Measurements from ENCODE around the gene TCF21. TPM values are rescaled to one million over a fixed set of nuclear protein-coding genes. Genes with fewer than 3 reads are reported as not detected.

The TCF21 gene
- total and polyA plus RNA-seq, 2 experiments from 2014 or later, result 8.2 to 10.1 TPM

GRCh38 chr6:133899556-133899955, 10.6 kb downstream of the TCF21 start:
- no peak overlapping the region for H3K4me2 ChIP-seq
- H4K20me1 ChIP-seq (ENCODE audit: insufficient read depth, poor library complexity, severe bottlenecking), result no peaks in the 10 kb centered on the region
- no peaks in the 10 kb centered on the region for H3K9me2 ChIP-seq (replicated peaks; ENCODE audit: insufficient read depth)
- no peak for DNase-seq (ENCODE audit: low spot score)
- no peaks in the 10 kb centered on the region for H3K36me3 ChIP-seq (replicated peaks; ENCODE audit: insufficient read depth, low read depth)
- no peak for TF ChIP-seq EZH2phosphoT487 (IDR thresholded peaks at IDR 0.05; ENCODE audit: low read depth, severe bottlenecking, unreplicated experiment)
- H3K4me3 ChIP-seq, result no peak overlapping the region
- H3K79me2 ChIP-seq, result no peaks in the 10 kb centered on the region
- H3K9me3 ChIP-seq (ENCODE audit: low read depth), result no peaks in the 10 kb centered on the region
- peaks cover 39% of the 10 kb centered on the region for H3K27me3 ChIP-seq
- peaks cover 17% of the 10 kb centered on the region for H3K4me1 ChIP-seq (ENCODE audit: insufficient read depth)
- no peak overlapping the region for H2AFZ ChIP-seq
- no peak overlapping the region for H3K27ac ChIP-seq

GRCh38 chr6:133903855-133904254, 14.9 kb downstream of the TCF21 start:
- H3K27ac ChIP-seq, result no peak overlapping the region
- no peaks in the 10 kb centered on the region for H3K4me1 ChIP-seq (ENCODE audit: insufficient read depth)
- H3K4me2 ChIP-seq, result no peak overlapping the region
- no peaks in the 10 kb centered on the region for H3K9me3 ChIP-seq (ENCODE audit: low read depth)
- H3K9me2 ChIP-seq (replicated peaks; ENCODE audit: insufficient read depth), result no peaks in the 10 kb centered on the region
- H3K36me3 ChIP-seq (replicated peaks; ENCODE audit: insufficient read depth, low read depth), result no peaks in the 10 kb centered on the region
- TF ChIP-seq CTCF (IDR thresholded peaks at IDR 0.05; ENCODE audit: poor library complexity), result no peak
- no peaks in the 10 kb centered on the region for H4K20me1 ChIP-seq (ENCODE audit: insufficient read depth, poor library complexity, severe bottlenecking)
- no peak for DNase-seq (ENCODE audit: low spot score)
- H3K27me3 ChIP-seq, result peaks cover 16% of the 10 kb centered on the region
- WGBS (ENCODE audit: low lambda C conversion rate, missing lambda C conversion rate), result 94% methylated on average over 2 of the region's 2 CpGs
- no peak overlapping the region for H3K4me3 ChIP-seq
- H2AFZ ChIP-seq, result no peak overlapping the region
- no peaks in the 10 kb centered on the region for H3K79me2 ChIP-seq

GRCh38 chr6:133906050-133906449, 17.1 kb downstream of the TCF21 start:
- 59% methylated on average over 1 of the region's 1 CpG for WGBS (ENCODE audit: low lambda C conversion rate, missing lambda C conversion rate)

GRCh38 chr6:133916650-133917151, 27.8 kb downstream of the TCF21 start:
- TF ChIP-seq EZH2 (IDR thresholded peaks at IDR 0.05; ENCODE audit: borderline replicate concordance), result no peak
- peak; percentile 98 for TF ChIP-seq CTCF (IDR thresholded peaks at IDR 0.05; ENCODE audit: poor library complexity)
- no peak overlapping the region for H3K27ac ChIP-seq
- peak; percentile 93 for DNase-seq (ENCODE audit: low spot score)

More at GRCh38 chr6:133906050-133906449, 17.1 kb downstream of the TCF21 start:
- Histone ChIP-seq H3K79me2 (no peaks in the 10 kb centered on the region), H3K36me3 (replicated peaks; ENCODE audit: insufficient read depth, low read depth) (no peaks in the 10 kb centered on the region), H3K27ac (no peak overlapping the region), H3K27me3 (peaks cover 13% of the 10 kb centered on the region), H3K9me2 (replicated peaks; ENCODE audit: insufficient read depth) (no peaks in the 10 kb centered on the region), H3K4me3 (no peak overlapping the region), H3K4me1 (ENCODE audit: insufficient read depth) (no peaks in the 10 kb centered on the region), H4K20me1 (ENCODE audit: insufficient read depth, poor library complexity, severe bottlenecking) (no peaks in the 10 kb centered on the region), H2AFZ (no peak overlapping the region), H3K4me2 (no peak overlapping the region), H3K9me3 (ENCODE audit: low read depth) (no peaks in the 10 kb centered on the region)
- no peak for DNase-seq (ENCODE audit: low spot score)
- no peak for TF ChIP-seq EZH2phosphoT487 (IDR thresholded peaks at IDR 0.05; ENCODE audit: low read depth, severe bottlenecking, unreplicated experiment)
- no peak for TF ChIP-seq CTCF (IDR thresholded peaks at IDR 0.05; ENCODE audit: poor library complexity)
- TF ChIP-seq EZH2 (IDR thresholded peaks at IDR 0.05; ENCODE audit: borderline replicate concordance), result no peak

More at GRCh38 chr6:133916650-133917151, 27.8 kb downstream of the TCF21 start:
- Histone ChIP-seq H4K20me1 (ENCODE audit: insufficient read depth, poor library complexity, severe bottlenecking) (no peaks in the 10 kb centered on the region), H3K4me1 (ENCODE audit: insufficient read depth) (no peaks in the 10 kb centered on the region), H3K4me3 (no peak overlapping the region), H3K36me3 (replicated peaks; ENCODE audit: insufficient read depth, low read depth) (no peaks in the 10 kb centered on the region), H3K9me2 (replicated peaks; ENCODE audit: insufficient read depth) (no peaks in the 10 kb centered on the region), H3K9me3 (ENCODE audit: low read depth) (no peaks in the 10 kb centered on the region), H3K4me2 (peak overlapping the region; percentile 61), H3K79me2 (no peaks in the 10 kb centered on the region), H2AFZ (no peak overlapping the region), H3K27me3 (no peaks in the 10 kb centered on the region)
- 19% methylated on average over 8 of the region's 8 CpGs for WGBS (ENCODE audit: low lambda C conversion rate, missing lambda C conversion rate)
